HG03354 (cell line): ENCODE measurements around the gene EXD3.

Source experiments
- ATAC-seq: cut with Tn5 transposase; IDR thresholded peaks from one replicate; pipeline ENCODE4 v1.9.1; 2021; ENCODE audit warnings: mild to moderate bottlenecking; ENCODE audit not compliant: unreplicated experiment, poor library complexity, severe bottlenecking

EXD3 gene

DNA sequence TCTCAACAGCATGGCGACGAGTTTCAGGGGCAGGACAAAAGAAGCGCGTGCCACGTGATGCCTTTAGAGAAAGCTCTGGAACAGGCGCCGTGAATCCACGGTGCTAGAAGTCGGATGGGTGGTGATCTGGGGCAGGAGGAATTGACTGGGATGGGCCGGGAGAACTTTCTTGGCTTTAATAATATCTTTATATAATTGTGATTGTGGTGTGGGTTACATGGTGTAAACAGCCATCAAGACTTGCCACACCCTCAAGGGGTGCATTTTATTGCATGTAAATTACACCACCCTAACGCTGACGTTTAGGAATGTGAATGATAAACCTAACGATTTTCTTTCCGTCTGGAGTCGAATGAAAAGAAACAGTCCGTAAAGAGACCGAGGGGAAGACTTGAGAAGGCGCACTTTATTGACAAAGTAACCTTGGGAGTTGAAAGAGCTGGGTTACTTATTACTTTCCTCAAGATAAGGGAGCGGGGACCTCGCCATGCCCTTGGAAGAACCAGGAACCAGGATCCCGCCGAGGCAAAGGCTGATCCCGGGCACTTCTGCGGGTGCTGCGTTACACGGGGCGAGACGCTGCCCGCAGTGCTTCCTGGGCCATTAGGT is 129.4 kb downstream of the EXD3 start:
- ATAC-seq = no peak

DNA sequence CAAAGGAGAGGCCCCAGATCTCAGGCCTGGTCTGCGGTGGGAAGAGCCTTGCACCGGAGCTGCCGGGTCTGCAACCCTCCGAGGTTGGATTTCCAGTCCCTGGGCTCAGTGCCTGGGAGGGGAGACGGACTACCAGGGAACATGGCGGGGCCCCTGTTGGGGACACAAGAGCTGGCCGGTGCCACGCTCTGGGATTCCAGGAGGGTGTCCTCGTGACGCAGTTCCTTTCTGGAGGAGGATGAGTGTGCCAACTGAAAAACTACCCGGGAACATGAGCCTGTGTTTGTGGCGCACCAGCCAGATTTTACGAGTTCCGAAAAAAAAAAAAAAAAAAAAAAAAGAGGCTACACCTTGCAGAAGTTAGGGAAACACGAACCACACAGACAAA is 129.9 kb downstream of the EXD3 start:
- ATAC-seq = no peak

DNA sequence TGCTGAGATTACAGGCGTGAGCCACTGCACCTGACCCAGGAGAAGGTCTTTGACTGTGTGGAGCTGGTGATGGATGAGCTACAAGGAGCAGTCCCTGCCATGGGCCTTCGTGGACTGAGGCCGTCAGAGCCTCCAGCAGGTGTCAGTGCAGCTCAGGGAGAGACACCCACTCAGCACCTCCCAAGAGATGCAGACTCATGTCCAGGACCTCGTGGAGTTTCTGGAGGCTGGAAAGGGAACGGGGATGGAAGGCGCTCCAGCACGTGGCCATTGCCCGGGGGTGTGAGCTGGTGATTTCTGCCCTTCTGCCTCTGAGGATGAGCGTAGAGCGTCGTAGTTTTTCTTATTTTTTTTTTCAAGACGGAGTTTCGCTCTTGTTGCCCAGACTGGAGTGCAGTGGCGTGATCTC is 136.0 kb downstream of the EXD3 start:
- ATAC-seq = peak; percentile 25

DNA sequence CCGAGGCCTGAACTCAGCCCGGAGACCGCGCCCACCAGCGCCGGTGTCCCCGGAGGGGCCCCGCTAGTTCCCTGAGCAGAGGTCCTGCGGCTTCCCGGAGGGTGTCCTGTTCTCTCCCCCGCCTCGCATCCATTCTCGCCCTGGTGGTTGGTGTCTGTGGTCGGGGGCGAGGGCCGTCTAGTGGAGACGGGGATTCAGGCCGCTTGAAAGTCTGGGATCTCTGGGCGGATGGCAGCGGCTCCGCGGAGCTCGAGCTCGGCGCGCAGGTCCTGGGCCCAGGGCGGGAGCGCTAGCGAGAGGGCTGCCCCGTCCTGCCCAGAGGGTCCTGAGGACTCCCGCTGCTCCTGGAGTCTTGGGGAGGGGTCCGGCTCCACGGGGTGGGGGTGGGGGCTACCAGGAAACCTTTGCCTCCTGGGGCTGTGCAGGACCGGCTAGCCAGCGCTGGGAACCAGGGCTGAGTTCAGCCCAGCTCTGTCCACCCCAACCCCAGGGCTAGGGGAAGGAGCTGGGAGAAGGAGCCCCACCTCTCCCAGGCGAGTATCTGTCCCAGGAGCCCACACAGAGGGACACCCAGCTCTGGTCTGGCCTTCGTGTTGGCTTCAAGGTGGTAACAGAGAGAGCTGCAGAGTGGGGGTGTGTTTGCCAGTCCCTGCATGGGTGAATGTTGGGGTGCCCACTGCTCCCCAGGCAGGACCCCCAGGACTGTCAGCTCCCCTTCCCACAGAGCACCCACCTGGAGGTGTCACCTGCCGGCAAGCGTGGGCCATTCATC is 141.4 kb downstream of the EXD3 start:
- ATAC-seq = no peak

DNA sequence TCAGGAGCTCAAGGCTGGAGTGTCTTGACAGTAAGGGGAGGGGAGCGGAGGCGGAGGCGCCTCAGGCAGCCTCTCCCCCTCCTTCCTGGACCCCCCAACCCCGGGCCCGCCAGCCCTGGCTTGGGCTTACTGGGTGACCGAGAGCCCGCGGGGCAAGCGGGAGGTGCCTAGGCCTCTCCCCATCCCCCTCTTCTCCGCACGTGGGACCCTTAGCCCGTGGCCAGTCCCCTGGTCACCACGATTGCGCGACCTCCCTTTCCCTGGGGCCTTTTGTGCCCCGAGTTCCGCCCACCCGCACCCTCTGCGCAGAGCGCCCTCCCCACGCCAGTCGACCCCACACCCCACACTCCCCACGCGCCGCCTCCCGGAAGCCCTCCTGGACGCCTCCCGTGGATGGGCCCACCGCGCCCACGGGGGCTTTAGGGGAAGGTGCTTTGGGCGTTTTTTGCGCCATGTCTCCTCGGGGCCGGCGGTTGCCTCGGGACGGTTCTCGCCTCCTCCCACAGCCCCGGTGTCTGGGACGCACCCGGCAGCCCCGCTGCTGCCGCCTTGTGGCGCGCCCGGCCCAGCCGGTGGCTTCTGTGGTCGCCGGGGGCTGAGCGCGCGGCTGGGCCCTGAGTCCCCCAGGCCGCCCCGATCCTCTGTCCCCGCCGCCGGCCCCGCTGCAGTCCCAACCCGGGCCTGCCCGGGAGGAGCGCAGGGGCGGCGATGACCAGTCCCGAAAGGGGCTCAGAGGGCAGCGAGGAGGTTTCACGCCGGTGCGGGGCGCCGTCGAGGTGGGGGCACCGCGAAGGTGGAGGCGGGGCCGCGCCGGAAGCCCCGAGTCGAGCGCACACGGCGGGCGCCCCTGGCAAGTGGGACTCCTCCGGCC is 142.3 kb downstream of the EXD3 start:
- ATAC-seq = no peak

DNA sequence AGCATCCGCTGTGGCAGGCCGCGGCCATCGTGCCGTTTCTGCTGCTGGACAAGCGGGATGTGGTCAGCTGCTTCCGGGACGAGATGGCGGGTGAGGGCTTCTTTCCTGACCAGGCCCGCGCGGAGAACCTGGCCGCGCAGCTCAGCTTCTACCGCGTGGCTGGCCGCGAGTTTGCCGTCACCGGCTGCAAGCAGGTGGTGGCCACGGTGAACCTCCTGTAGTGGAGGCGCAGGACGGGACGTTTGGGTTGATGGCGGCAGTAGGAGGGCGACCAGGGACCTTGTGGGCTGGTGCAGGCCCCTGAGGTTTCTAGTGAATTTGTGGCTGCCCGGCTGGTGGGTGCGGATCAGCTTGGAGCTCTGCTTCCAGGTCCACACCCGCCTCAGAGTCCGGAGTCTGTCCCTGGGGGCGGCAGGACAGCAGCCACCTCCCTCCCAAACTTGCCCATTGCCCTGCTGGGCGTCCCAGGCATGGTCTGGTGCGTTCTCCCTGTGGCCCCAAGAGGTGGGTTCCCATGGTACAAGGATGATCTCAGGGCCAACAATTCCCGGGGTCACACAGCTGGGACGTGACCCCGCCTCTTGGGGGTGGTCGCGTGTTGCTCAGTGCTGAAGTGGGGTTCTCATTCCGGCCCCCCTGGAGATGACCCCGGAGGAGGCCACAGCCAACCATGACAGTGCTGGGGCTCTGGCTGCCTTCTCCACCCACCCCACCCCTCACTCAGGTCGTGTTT is 143.1 kb downstream of the EXD3 start:
- ATAC-seq = no peak

DNA sequence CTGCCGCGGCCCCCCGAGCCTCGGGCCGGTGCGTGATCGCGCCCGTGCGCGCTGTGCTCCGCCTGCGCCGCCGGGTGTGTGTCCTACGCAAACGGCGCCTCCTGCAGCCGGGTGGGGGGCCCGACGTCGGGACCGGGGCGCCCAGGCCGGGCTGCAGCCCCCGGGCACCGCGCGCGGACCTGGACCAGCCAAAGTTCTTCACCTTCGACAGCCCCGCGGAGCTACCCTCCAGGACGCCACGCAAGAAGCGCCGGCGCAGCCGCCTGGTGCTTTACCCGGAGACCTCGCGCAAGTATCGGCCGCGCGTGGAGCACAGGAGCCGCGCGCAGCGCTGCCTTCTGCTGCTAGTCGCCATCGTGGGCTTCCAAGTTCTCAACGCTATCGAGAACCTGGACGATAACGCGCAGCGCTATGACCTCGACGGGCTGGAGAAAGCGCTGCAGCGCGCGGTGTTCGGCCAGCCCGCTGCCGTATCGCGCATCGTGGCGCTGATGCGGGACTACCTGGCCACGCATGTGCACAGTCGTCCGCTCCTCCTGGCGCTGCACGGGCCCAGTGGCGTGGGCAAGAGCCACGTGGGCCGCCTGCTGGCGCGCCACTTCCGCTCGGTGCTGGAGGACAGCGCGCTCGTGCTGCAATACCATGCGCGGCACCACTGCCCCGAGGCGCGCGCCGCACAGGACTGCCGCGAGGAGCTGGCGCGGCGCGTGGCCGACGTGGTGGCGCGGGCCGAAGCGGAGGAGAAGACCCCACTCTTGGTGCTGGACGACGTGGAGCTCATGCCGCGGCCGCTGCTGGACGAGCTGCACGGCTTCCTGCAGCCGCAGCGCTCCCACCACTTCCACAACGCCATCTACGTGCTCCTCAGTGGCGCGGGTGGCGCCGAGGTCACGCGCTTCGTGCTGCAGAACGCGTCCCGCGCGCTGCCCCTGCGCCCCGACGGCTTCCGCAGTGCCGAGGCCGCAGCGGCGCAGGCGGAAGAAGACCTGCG is 143.9 kb downstream of the EXD3 start:
- ATAC-seq = no peak

DNA sequence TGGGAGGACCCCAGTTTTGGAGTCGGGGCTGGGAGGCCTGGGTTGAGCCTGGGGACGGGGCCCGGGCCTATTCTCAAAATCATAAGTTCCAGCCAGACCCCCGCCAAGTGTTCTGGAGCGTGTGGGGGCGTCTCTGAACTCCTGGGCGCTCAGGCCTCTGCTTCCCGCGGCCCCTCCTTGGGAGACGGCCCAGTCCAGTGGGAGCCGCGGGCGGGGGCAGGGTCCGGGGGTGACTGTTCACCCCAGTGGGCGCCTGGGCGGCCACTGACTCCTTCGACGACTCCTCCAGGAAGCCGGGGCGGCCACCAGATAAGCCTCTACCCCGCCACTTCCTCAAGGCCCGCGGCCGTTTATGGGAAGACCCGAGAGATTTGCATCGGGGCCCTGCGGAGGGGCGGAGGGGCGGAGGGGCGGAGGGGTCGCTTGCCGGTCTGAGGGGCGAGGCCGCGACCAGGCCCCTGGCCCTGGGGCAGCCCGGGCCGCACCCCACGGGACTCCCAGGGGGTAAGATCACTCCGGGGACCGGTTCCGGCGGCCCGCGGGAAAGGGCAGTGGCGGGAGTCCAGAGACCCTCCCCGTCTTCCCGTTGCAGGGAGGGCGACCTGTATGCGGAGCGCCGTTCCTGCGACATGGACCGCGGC is 144.8 kb downstream of the EXD3 start:
- ATAC-seq = no peak

DNA sequence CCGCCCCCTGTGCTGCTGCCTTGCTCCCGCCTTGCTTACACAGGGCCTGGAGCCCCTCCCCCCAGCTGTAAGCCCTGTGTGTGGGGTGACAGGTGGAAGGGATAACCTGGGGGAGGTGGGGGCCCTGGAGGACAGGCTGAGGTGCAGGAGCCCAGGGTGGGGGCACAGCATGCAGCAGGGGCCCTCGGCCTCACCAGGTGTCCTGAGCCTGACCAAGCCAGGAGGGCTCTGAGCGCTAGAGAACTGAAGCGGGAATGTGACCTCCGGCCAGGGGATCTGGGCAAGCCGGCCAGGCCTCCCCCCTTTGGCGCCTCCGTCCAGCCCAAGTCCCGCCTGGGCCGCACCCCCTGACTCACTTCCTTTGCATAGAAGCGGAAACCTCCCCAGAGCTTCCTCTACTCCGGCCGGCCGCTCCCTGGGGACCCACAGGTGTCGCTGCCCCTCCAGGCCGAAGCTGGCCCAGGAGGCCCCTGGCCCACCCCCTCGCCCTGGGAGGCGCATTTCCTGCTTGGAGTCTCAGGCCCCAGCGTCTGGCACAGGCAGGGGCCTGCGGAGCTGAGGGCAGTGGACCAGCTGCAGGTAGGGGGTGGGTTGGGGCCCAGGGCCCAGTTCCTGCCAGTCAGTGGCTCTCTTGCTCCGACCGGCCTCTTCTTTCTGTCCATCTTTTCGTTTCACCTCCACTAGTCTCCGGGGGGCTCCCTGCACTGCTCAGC is 145.5 kb downstream of the EXD3 start, which contains the start of gene TOR4A:
TSS of gene TOR4A (plus strand) at position 398 of the 713 bp plus-strand sequence. CDS start 964 bp downstream, outside the sequence.
- ATAC-seq = peak; percentile 79

DNA sequence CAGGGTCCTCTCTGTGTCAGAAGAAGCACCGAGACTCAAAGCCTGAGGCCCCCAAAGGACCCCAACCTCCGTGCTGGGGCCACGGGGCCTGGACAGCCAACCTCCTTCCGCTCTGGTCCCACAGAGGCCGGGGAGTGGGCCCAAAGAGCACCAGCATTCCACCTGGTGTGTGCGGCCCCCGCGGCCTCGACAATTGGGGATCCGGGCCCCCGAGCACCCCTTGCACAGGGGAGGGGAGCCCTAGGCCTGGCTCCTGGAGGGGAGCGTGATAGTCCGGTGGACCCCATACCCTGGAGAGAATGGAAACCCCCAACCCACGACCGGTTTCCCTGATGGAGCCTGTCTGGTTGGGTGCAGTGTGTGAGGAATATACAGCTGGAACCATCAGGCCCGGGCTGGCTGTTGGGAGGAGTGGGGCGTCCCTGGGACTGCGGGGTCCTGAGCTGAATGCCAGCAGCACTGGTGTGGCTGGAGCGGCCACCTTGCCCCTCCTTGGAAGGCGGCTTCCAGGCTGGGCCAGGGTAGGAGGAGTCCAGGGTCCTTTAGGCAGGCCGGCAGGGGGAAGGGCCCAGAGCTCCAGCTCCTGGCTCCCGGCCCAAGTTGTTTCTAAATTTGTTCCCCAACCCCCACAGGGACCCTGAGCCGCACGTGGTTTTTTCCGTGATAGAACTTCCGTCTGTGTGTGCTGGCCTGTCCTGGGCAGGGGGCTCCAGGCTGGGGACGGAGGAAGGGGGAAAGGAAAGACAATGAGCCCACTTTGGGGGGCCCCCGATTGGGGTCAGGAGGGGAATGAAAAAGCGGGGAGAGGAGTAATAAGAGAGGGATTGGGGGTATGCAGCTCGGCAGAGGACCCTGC is 146.3 kb downstream of the EXD3 start:
- ATAC-seq = peak; percentile 8

DNA sequence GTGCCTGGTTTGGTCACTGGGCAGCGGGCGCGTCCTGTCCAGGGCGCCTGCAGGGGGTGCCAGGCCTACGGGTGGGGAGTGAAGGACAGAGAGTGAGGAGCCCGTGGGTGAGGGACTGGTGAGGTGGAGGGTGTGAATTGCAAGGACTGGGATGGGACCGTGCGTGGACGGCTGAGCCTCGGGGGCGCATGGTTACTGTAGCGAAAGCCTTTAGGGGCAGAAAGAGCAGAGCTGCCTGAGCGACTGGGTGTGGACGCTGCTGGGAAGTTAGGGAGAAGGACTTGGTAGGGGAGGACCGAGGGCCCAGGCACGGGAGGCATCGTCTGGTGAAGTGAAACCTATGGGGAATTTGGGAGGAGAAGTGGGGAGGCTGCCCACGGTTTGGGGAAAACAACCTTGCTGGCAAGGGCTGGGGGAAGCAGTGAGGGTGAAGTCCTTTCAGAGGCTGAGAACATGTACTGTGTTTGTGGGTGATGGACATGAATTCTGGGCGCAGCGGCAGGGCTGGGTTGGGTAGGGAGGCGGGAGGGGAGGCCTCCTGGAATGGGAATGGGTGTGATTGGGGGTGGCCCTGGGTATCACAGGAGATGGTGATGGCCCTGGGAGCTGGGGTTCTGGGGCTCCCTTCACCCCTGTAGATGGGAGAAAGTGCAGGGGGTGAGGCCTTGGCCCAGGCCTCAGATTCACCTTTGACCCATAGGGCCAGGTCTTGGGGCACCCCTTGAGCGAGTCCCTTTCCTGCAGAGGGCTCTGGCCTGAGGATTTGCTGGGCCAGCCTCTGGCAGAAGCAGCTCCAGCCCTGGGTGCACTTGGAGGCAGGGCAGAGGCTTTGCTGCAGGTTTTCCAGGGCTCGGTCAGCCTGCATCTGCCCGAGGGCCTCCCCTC is 147.1 kb downstream of the EXD3 start:
- ATAC-seq = no peak

DNA sequence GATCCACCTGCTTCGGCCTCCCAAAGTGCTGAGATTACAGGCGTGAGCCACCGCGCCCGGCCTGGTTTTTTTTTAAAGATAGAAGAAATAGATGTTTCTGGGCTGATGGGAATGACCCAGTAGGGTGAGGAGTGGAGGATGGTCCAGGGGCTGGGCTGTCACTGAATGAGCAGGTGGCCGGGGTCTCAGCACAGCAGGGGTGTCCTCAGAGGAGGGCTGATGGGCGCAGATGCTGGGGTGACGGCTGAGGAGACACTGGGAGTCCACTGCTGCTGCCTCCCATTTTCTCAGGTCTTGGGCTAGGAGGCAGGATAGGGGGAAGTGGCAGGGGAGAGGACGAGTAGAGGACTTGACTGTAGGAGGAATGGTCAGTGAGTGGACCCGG is 147.8 kb downstream of the EXD3 start:
- ATAC-seq = no peak

DNA sequence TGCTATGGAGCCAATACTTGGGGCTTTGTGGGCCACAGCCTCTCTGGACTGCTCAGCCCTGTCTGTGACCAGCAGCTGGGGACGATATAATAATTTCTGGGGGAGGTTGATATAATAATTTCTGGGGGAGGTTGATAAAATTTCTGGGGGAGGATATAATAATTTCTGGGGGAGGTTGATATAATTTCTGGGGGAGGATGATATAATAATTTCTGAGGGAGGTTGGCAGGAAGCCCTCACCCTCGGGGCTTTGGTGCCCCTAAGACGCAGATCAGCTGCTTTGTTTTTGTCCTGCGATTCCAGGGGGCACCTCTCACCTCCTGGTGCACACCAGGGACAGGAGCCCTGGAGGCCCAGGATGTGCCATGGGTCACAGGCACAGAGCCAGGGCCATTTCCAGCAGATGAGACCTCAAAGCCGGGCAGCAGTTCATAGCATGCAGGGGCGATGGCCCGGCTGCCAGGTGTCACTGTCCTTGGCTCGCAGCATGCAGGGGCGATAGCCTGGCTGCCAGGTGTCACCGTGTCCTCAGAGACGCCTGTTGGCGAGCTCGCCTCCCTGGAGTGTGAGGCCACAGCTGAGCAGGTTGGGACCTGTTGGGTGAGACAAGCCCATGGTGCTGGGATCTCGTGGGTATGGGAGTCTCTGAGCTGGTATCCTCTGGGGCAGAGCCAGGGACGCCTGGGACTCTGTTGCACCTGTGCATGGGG is 149.2 kb downstream of the EXD3 start:
- no peak for ATAC-seq

DNA sequence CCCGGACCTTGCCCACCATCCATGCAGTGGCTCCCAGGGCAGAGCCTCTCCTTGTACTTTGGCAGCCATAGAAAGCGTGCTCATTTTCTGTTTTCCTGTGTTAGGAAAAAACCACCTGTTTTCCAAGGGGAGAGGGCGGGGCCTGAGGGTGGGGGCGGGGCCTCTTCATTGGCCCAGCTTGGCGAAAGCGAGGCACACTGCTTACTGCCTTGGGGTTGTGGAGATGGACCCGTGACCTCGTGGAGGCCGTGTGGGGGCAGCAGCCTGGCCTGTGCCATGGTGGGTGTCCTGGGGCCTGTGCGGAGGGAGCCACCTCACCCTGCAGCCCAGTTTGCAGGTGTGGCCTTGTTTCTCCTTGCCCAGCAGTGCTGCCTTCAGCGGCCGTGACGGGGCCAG is 149.9 kb downstream of the EXD3 start:
- no peak for ATAC-seq
